Activated naive CD4-positive, alpha-beta T cell (primary cell): Measurements from ENCODE around the gene ZNF280D.

Source experiments
- DNase-seq, 4 experiments: peaks; one replicate each; lab custom pipeline; 2025; lab: John Stamatoyannopoulos, UW

ZNF280D gene

DNA sequence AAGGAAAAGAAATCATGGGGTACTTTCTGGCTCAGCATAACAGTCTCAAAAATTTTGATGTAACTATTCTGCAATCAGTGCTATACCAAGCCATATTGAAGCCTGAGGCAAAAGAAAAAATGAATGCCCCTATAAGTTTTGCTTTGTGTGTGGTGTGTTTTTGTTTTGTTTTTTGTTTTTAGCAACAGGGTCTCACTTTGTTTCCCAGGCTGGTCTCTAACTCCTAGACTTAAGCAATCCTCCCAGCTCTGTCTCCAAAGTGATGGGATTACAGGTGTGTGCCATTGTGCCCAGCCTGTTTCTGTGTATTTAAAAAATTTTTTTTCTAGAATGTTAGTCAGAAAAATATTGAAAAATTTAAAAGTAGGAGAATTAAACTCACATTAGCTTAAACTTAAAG is 93.2 kb downstream of the ZNF280D start:
- no peak for DNase-seq

DNA sequence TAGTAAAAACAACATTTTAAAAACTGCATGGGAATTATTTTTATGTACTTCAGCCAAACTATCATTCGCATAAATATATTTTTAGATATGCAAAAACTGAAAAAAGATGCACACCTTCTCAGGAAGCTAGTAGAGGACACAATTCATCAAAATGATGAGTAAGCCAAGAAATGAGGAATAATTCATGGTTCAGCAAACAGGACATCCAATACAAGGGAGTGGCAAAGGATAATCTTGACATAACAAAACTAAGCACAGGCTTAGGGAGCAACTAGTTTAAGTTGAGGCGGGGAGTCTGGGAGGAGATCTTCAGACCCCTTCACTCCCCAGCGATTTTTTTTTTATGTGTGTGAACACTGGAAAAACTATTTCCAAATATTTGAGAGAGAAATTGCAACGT is 93.7 kb downstream of the ZNF280D start:
- DNase-seq: no peak

DNA sequence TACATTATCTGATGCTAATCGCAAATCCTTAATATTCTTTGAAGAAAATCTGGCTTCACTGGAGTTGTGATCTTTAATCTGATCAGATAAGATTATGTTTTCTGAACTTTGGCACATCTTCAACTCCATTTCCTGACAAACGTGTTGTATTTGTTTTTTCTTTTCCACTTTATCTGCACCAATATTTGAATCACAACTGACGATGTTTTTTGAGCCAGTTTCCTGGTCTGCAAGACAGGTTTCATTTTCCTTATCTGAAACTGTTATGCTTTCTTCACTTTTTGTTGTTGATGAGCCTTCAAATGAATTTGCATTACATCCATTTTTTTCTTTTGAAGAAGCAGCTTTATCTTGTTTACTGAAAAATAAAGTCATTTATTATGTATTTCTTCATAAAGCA is 101.5 kb downstream of the ZNF280D start:
- no peak for DNase-seq

DNA sequence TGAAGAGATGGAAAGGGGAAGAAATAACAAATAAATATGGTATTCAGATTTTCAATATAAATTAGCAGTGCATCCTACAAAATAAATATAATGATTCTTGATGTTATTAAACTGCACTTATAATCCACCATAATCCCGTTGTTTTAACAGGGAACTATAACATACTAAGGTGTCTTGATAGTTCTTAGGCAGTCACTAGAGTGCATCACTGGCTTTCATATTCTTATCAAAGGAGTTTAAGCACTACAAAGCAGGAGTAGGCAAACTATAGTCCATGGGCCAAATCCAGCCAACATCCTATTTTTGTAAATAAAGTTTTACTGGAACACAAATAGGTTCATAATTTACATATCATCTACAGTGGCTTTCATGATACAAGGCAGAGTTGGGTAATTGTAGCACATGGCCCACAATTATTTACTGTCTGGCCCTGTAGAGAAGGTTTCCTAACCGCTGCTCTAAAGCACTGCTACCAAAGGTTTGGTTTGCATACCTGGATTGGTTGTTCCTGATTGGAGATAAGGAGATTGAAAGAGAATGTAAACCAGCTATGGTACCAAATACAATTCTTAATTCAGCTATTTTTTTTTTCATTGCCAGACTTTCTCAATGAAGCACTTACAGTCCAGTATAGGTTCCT is 104.3 kb downstream of the ZNF280D start:
- DNase-seq: no peak

DNA sequence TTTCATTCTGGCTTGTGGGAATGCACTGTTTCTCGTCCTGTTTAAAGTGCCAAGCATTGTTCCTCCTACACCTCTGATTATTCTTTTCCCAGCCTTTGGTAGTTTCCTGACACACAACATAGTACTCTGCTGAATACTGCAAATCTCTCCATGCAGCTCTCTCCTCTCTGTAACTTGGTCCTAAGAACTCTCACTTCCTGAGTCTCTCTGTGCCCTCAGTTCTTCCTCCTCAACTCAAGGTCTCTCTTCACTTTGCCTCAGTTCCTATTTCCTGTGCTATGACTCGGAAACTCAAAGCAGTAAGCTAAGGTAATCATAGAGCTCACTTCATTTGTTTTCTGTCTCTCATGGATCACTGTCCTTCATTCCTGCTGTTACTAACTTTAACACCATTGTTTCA is 113.4 kb downstream of the ZNF280D start:
- no peak for DNase-seq

DNA sequence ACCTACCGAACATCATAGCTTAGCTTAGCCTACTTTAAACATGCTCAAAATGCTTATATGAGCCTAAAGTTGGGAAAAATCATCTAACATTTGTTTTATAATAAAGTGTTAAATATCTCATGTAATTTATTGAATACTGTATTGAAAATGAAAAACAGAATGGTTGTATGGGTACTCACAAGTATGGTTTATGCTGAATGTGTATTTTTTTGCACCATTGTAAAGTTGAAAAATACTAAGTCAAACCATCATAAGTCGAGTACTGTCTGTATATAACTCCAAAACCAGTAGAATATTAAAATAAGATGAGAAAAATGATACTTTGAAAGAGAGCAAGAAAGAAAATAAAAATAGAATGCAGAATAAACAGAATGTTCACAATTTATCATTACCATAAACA is 115.7 kb downstream of the ZNF280D start:
- no peak for DNase-seq

DNA sequence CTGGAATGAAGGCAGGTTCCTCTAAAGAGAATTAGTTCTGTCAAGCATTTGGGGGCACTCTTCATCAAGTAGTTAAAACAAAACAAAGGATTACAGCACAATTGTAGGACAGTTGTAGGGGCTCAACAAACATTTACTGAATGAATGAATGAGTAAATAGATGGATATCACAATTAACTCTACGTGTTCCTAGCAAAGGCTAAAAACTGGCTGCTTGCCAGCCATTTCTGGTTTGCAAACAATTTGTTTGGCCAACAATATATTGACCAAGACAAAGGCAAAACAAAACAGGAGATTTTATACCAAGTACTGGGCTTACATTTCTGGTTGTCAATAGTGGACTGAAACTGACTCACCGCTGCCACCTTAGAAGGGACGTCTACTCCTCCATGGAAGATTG is 116.8 kb downstream of the ZNF280D start:
- DNase-seq: no peak

DNA sequence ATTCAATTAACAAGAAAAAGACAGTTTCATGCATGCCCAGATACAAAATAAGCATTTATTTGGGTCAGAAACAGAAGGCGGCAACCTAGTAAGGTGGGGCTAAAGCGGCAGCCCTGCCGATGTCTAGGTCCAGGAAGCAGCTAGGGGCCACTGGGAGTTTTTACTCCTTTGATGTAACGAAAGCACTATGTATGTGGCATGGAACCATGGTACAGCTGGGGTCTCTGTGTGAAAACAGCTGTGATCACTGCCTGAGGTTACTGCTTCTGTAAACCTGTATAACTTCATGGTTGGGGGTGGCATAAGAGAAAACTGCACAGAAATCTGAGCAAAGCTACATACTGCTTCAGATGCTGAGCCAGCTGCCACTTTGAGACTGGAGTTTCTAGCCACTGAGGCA is 119.5 kb downstream of the ZNF280D start:
- DNase-seq: no peak

DNA sequence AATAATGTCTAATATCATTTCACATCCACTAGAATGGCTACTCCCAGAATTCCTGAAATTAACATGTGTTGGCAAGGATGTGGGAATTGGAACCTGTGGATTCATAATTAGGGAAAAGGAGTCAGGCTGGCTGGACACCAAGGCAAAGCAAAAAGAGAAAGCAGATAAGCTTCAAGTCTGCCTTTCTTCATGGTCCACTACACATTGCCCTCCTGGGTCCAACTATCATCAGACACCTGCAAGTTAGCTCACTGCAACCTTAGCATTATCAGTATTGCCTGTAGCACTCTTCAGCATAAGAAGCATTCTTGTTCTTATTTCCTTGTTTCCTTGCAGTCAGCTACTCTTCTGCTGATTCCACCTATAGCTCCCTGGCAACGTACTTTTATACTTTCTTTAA is 124.3 kb downstream of the ZNF280D start:
- no peak for DNase-seq

DNA sequence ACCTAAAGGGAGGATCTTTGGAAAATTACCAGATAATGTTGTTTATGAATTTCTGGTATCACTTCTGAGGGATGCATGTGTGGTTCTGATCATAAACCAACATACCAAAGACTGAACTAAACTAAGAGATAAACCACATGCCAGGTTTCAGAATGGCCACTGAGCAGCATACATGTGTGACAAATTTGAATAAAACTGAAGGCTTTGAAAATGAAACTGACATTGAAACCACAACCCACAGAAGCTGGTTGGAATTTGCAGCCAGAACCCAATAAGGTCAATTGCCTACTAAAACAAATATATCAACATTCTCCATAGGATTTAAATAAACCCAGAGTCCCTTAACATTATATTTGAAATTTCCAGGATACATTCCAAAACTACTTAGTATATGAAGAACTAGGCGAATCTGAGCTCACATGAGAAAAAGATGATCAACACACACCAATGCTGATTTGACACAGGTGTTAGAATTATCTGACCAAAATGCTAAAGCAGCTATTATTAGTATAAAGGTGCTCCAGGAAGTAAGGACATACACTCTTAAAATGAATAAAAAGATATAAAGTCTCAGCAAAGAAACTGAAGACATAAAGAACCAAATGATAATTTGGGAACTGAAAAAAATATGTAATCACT is 125.0 kb downstream of the ZNF280D start:
- no peak for DNase-seq

DNA sequence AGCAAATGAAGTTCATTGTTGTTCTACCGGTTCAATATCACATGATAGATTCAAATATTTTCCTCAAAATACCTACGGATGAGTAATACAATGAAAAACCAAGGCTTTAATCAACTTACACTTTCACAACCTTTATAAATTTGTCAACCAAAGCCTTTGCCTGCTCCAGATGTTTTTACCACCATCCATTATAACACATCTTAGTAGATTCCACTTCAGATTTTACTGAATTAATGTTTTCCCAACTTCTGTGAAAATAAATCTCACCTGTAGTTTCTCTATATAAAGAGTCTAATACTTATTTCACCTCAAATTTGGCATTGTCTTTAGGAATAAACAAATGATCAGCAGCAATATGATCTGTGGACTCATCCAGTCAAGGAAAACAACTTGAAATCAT is 131.1 kb downstream of the ZNF280D start:
- no peak for DNase-seq

DNA sequence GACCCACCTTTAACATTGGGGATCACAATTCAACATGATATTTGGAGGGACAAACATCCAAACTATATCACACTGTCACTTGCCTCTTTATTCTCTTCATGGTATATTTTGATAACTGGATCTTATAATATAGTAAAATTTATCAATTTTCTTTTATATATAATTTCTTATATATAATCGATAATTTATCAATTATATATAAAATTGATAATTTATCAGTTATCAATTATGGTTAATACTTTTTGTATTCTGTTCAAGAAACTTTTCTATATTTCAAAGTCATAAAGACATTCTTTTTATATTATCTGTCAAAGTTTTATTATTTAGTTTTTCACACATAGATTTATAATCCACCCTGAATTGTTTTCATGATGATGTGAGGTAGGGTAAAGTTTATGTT is 132.9 kb downstream of the ZNF280D start:
- DNase-seq: no peak

DNA sequence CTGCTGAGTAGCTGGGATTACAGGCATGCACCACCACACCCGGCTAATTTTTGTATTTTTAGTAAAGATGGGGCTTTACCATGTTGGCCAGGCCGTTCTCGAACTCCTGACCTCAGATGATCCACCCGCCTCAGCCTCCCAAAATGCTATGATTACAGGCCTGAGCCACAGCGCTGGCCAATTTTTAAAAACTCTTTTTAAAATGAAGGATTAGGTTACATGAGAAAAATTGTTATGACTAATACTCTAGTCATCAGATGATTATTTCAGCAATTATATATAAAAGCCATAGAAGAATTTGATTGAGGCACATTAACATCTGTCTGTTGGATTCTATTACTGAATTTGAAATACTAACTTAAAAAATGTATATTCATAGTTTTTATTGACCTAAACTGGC is 134.3 kb downstream of the ZNF280D start:
- DNase-seq: no peak

DNA sequence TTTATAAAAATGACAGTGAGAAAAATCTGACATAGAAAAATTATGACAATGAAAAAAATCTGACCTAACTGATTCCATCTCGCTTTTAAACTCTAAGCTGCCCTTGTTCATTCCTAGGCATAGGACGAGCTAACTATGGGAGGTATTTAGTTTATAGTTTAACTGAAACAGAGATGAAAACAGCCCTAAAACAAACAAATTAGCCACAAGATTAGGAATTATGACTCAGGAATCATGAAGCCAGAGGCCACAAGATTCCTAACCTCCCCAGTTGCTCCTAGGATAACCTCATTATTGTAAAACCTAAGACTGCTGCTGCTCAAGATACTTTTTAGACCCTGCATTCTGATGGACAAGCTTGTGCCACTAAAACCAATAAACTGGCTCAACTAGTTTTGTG is 145.6 kb downstream of the ZNF280D start:
- no peak for DNase-seq

DNA sequence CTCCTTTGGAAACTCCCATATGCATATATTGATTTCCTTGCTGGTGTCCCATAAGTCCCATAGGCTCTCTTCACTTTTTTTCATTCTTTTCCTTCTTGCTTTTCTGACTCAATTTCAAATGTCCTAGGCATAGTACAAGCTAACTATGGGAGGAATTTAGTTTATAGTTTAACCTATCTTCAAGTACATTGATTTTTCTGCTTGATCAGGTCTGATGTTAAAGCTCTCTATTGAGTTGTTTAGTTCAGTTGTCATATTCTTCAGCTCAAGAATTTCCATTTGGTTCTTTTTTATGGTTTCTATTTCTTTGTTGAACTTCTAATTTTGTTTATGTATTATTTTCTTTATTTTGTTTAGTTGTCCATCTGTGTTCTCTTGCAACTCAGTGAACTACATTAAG is 147.1 kb downstream of the ZNF280D start:
- DNase-seq: no peak

DNA sequence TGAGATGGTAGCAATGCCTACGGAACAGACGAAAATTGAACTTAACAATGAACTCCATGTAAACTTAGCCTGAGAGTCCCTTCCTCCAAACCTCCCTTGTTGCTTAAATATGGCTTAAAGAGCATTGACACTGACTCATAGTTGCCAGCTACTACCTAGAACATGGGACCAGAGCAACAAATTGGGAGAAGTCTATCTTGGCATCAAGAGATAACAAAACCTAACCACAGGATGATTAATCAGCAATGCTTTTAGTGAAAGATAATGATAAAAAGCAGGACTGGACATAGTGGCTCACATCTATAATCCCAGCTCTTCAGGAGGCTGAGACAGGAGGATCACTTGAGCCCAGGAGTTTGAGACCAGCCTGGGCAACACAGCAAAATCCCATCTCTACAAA is 150.5 kb downstream of the ZNF280D start:
- DNase-seq: no peak
